ENCODE data around the gene SRSF8. TPM values are rescaled to one million over a fixed set of nuclear protein-coding genes. Genes with fewer than 3 reads are reported as not detected.
"Not testable (repeated sequence)": the region's sequence is repeated elsewhere in the genome, so short reads cannot be mapped to it uniquely, and the experiment has no call there.

Gene SRSF8
- total and polyA plus RNA-seq, 7 donors: 17.7 to 35.3 (median 26.6) TPM

- no peak for ATAC-seq
These were observed 33.7 kb upstream of the SRSF8 start for GRCh38 chr11:95033051-95033450.

GRCh38 chr11:95035316-95035715 lies 31.4 kb upstream of the SRSF8 start:
- Histone ChIP-seq H3K36me3 (ENCODE audit: insufficient read depth in 1 of 2, low read depth in 1 of 2) (no peaks in the 10 kb centered on the region), H3K9me3 (no peaks in the 10 kb centered on the region), H3K27ac (no peak overlapping the region), H3K4me3 (no peak overlapping the region), H3K27me3 (ENCODE audit: insufficient read depth in 3 of 3, low read length in 2 of 3) (peaks cover 0 to 12% (median 5%) of the 10 kb centered on the region in 3 donors), H3K4me1 (no peaks in the 10 kb centered on the region)
- WGBS, 3 donors: 27 to 42% (median 30%) methylated on average over 2 of the region's 2 CpGs
- intact Hi-C loops (cut with DNase I): no loop called here
- TF ChIP-seq CTCF (IDR thresholded peaks at IDR 0.05): no peak
- DNase-seq: no peak
- ATAC-seq: peak in 2 of 4 donors; percentile 39 to 57

More at GRCh38 chr11:95033051-95033450, 33.7 kb upstream of the SRSF8 start:
- Histone ChIP-seq H3K27ac (no peak overlapping the region), H3K9me3 (no peaks in the 10 kb centered on the region), H3K4me1 (no peaks in the 10 kb centered on the region), H3K27me3 (ENCODE audit: insufficient read depth in 3 of 3, low read length in 2 of 3) (peaks cover 0 to 7% (median 4%) of the 10 kb centered on the region in 3 donors), H3K36me3 (ENCODE audit: insufficient read depth in 1 of 2, low read depth in 1 of 2) (no peaks in the 10 kb centered on the region), H3K4me3 (no peak overlapping the region)
- intact Hi-C loops (cut with DNase I): no loop called here
- WGBS, 3 donors: 68 to 77% (median 74%) methylated on average over 1 of the region's 1 CpG
- DNase-seq: no peak
- TF ChIP-seq CTCF (IDR thresholded peaks at IDR 0.05): no peak

- Histone ChIP-seq H3K4me3 (peak overlapping the region; percentile 37), H3K27me3 (ENCODE audit: insufficient read depth in 3 of 3, low read length in 2 of 3) (peaks cover 0 to 13% (median 5%) of the 10 kb centered on the region in 3 donors)
- 19 to 25% (median 19%) methylated on average over 52 to 71 of the region's 71 CpGs for WGBS, 3 donors
- H3K9me3 ChIP-seq; intact Hi-C loops (cut with DNase I); H3K36me3 ChIP-seq (ENCODE audit: insufficient read depth in 1 of 2, low read depth in 1 of 2); H3K4me1 ChIP-seq; H3K27ac ChIP-seq: not testable (repeated sequence)
- peak in 2 of 4 donors; percentile 35 to 37 for ATAC-seq
- DNase-seq: peak in 1 of 2 donors; percentile 52
These were observed 29.2 kb upstream of the SRSF8 start for GRCh38 chr11:95037356-95038035.

GRCh38 chr11:95042239-95042638 lies 24.5 kb upstream of the SRSF8 start:
- ATAC-seq (no peak), DNase-seq (no peak)
- peaks cover 0 to 16% (median 5%) of the 10 kb centered on the region in 3 donors for H3K27me3 ChIP-seq (ENCODE audit: insufficient read depth in 3 of 3, low read length in 2 of 3)
- 98 to 100% (median 100%) methylated on average over 1 of the region's 1 CpG for WGBS, 3 donors
- no peaks in the 10 kb centered on the region for H3K9me3 ChIP-seq
- no peak overlapping the region for H3K27ac ChIP-seq
- no peaks in the 10 kb centered on the region for H3K4me1 ChIP-seq
- no peak for TF ChIP-seq CTCF (IDR thresholded peaks at IDR 0.05)
- no peaks in the 10 kb centered on the region for H3K36me3 ChIP-seq (ENCODE audit: insufficient read depth in 1 of 2, low read depth in 1 of 2)
- intact Hi-C loops (cut with DNase I): no loop called here
- no peak overlapping the region for H3K4me3 ChIP-seq

GRCh38 chr11:95042906-95043305 lies 23.8 kb upstream of the SRSF8 start:
- Histone ChIP-seq H3K4me3 (no peak overlapping the region), H3K36me3 (ENCODE audit: insufficient read depth in 1 of 2, low read depth in 1 of 2) (no peaks in the 10 kb centered on the region), H3K27me3 (ENCODE audit: insufficient read depth in 3 of 3, low read length in 2 of 3) (peaks cover 0 to 10% (median 3%) of the 10 kb centered on the region in 3 donors), H3K4me1 (no peaks in the 10 kb centered on the region), H3K9me3 (no peaks in the 10 kb centered on the region), H3K27ac (no peak overlapping the region)
- intact Hi-C loops (cut with DNase I): no loop called here
- WGBS, 3 donors: 72 to 87% (median 80%) methylated on average over 3 of the region's 3 CpGs
- no peak for TF ChIP-seq CTCF (IDR thresholded peaks at IDR 0.05)
- DNase-seq (no peak), ATAC-seq (no peak)

Measured in psoas muscle (tissue), 8 donors.